Mesothelial cell of epicardium (in vitro differentiated cells): Measurements from ENCODE around the gene PACS1. TPM values are rescaled to one million over a fixed set of nuclear protein-coding genes. Genes with fewer than 3 reads are reported as not detected.
"Not testable (repeated sequence)": the region's sequence is repeated elsewhere in the genome, so short reads cannot be mapped to it uniquely, and the experiment has no call there.

Experiments
- DNase-seq, 2 experiments: peaks; one replicate each; pipeline ENCODE4 v3.0.0; 2021; ENCODE audit warnings: low spot score in 2 of 2; ENCODE audit not compliant: unreplicated experiment in 2 of 2
- H3K27ac Mint-ChIP-seq: 2 replicates; pipeline ENCODE4 v1.8.0; 2021; ENCODE audit warnings: mixed read lengths
- H3K27me3 Mint-ChIP-seq: 2 replicates; pipeline ENCODE4 v1.8.0; 2021; ENCODE audit warnings: low read depth, mixed read lengths
- H3K36me3 Mint-ChIP-seq: 2 replicates; pipeline ENCODE4 v1.8.0; 2021; ENCODE audit warnings: mixed read lengths
- H3K4me1 Mint-ChIP-seq: 2 replicates; pipeline ENCODE4 v1.8.0; 2021; ENCODE audit warnings: mixed read lengths
- H3K4me3 Mint-ChIP-seq: 2 replicates; pipeline ENCODE4 v1.8.0; 2021; ENCODE audit warnings: mild to moderate bottlenecking, moderate library complexity, mixed read lengths
- H3K9me3 Mint-ChIP-seq: 2 replicates; pipeline ENCODE4 v1.8.0; 2021; ENCODE audit warnings: mixed read lengths
- CTCF ChIP-seq: fragments of 200-600 bp; sonication (generic); IDR thresholded peaks from one replicate; pipeline ENCODE4 v1.5.0; 2021; ENCODE audit warnings: antibody characterized with exemption; ENCODE audit not compliant: unreplicated experiment
- total RNA-seq: library from RNA; stranded (reverse); gene quantifications from 3 replicates; pipeline ENCODE4 v1.2.1, GENCODE V29; 2021

The PACS1 gene
- total RNA-seq, 1 donor from 2014 or later: 87.0 TPM

GRCh38 chr11:66275396-66275795 lies 205.3 kb downstream of the PACS1 start:
- no peaks in the 10 kb centered on the region for H3K9me3 Mint-ChIP-seq
- no peak for DNase-seq
- no peak for TF ChIP-seq CTCF
- no peak overlapping the region for H3K4me3 Mint-ChIP-seq
- H3K27me3 Mint-ChIP-seq: peaks cover 4% of the 10 kb centered on the region
- peaks cover 7% of the 10 kb centered on the region for H3K4me1 Mint-ChIP-seq
- no peak overlapping the region for H3K27ac Mint-ChIP-seq
- H3K36me3 Mint-ChIP-seq: peaks cover 24% of the 10 kb centered on the region

DNA sequence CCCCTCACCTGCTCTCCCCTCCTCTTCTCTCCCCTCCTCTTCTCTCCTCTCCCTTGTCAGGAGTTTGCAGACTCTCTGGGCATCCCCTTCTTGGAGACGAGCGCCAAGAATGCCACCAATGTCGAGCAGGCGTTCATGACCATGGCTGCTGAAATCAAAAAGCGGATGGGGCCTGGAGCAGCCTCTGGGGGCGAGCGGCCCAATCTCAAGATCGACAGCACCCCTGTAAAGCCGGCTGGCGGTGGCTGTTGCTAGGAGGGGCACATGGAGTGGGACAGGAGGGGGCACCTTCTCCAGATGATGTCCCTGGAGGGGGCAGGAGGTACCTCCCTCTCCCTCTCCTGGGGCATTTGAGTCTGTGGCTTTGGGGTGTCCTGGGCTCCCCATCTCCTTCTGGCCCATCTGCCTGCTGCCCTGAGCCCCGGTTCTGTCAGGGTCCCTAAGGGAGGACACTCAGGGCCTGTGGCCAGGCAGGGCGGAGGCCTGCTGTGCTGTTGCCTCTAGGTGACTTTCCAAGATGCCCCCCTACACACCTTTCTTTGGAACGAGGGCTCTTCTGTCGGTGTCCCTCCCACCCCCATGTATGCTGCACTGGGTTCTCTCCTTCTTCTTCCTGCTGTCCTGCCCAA lies 206.0 kb downstream of the PACS1 start:
- Mint-ChIP-seq H3K4me1 (peaks cover 7% of the 10 kb centered on the region), H3K4me3 (no peak overlapping the region), H3K27me3 (peaks cover 7% of the 10 kb centered on the region), H3K27ac (no peak overlapping the region), H3K9me3 (no peaks in the 10 kb centered on the region), H3K36me3 (peaks cover 21% of the 10 kb centered on the region)
- no peak for TF ChIP-seq CTCF
- DNase-seq: no peak

- not testable (repeated sequence) for DNase-seq, H3K27ac Mint-ChIP-seq, H3K4me3 Mint-ChIP-seq, H3K9me3 Mint-ChIP-seq, H3K27me3 Mint-ChIP-seq, H3K4me1 Mint-ChIP-seq
- peaks cover 21% of the 10 kb centered on the region for H3K36me3 Mint-ChIP-seq
Measured at GRCh38 chr11:66276619-66277018, 206.5 kb downstream of the PACS1 start.

- peaks cover 17% of the 10 kb centered on the region for H3K36me3 Mint-ChIP-seq
- not testable (repeated sequence) for H3K9me3 Mint-ChIP-seq, H3K27ac Mint-ChIP-seq, H3K27me3 Mint-ChIP-seq, H3K4me1 Mint-ChIP-seq, DNase-seq
- peak overlapping the region; percentile 44 for H3K4me3 Mint-ChIP-seq
Measured at GRCh38 chr11:66277064-66277463, 207.0 kb downstream of the PACS1 start.

DNA sequence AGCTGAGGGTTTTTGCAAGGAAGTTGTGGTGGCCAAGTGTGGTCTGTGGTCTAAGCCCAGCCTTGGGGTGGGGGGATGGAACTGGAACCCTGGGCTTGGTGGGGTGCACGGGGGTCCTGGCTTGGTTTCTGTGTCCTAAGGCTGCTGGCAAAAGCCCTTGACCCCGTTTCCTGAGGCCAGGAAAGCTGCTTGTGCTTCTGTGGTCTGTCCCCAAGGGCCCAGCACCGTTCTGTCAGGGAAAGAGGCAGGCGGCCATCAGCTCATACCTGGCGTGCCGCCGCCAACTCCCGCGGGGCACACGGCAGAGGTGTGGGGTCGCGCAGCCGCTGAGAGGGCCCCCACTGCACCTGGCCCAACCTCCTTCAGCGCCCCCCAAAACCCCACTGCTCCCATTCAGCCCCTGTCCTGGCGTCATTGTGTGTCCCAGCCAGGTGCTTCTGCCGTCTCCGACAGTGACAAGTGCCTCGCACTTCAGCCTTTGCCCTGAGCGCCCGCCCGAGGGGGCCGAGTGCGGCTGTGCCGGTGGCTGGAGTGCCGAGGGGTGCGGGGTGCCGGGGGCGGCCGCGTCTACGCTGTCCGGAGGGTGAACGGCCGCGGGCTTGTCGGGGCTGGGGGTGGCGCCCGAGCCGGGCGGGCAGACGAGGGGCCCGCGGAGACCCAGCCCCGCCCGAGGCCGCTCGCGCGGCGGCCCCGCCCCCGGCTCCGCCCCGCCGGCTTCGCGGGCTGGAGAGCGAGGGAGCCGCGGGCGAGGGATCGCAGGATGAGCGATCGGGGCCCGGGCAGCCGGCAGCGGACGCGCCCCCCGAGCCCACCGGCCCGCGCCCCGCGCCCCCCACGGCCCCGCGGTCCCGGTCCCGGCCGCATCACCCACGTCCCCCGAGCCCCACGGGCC lies 207.6 kb downstream of the PACS1 start, which contains the start of gene CNIH2:
CNIH2 (plus strand) TSS at position 705 of the 892 bp plus-strand sequence. CDS start 282 bp downstream, outside the sequence.
- peaks cover 7% of the 10 kb centered on the region for H3K4me1 Mint-ChIP-seq
- peak in 1 of 2 experiments; percentile 62 for DNase-seq
- H3K27ac Mint-ChIP-seq: no peak within 1 kb of the TSS
- H3K9me3 Mint-ChIP-seq: no peaks in the 10 kb centered on the region
- peaks cover 13% of the 10 kb centered on the region for H3K36me3 Mint-ChIP-seq
- H3K27me3 Mint-ChIP-seq: peaks cover 8% of the 10 kb centered on the region
- peak within 1 kb of the TSS; percentile 64 for H3K4me3 Mint-ChIP-seq
- TF ChIP-seq CTCF: no peak

DNA sequence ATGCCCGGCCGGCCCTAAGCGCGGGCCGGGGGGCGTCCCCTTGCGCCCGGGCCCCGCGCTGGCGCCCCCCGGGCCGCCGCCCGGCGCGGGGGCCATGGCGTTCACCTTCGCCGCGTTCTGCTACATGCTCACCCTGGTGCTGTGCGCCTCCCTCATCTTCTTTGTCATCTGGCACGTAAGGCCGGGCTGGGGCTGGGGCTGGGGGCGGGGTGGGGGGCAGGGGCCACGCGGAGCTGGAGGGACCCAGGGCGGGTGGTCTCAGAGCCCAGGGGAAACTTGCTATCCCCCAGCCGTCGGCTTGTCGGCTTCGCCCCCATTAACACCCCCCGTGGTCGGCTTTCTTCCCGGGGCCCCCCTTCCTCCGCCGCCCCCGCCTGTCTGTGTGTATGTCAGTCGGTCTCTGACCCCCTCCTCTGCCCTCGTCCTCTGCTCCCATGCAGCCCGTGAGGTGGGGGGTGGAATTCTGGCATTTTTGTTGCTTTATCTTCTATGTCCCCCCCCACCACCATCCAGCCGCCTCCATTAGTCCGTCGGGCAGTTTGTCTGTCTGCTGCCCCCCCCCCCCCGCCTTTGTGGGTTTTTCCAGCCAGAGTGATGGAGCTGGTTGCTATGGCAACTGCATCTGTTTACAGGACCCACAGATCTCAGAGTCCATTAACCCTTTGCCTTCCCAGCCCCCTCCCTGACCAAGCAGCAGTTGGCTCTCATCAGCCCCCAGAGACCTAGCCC lies 208.5 kb downstream of the PACS1 start:
- no peaks in the 10 kb centered on the region for H3K9me3 Mint-ChIP-seq
- DNase-seq: no peak
- peaks cover 8% of the 10 kb centered on the region for H3K27me3 Mint-ChIP-seq
- H3K4me1 Mint-ChIP-seq: peaks cover 7% of the 10 kb centered on the region
- no peak for TF ChIP-seq CTCF
- H3K36me3 Mint-ChIP-seq: peaks cover 9% of the 10 kb centered on the region
- H3K4me3 Mint-ChIP-seq: peak overlapping the region; percentile 64
- H3K27ac Mint-ChIP-seq: no peak overlapping the region
